Glomerular visceral epithelial cell (primary cell): Measurements from ENCODE around the gene P2RX7.
A peak's percentile ranks its signal among the peaks of the same experiment; 100 is the strongest.
"Not testable (repeated sequence)": the region's sequence is repeated elsewhere in the genome, so short reads cannot be mapped to it uniquely, and the experiment has no call there.

Experiments used
- DNase-seq: peaks from one replicate; pipeline ENCODE4 v3.0.0-alpha.2; 2016; ENCODE audit errors: extremely low spot score

P2RX7 gene

DNA sequence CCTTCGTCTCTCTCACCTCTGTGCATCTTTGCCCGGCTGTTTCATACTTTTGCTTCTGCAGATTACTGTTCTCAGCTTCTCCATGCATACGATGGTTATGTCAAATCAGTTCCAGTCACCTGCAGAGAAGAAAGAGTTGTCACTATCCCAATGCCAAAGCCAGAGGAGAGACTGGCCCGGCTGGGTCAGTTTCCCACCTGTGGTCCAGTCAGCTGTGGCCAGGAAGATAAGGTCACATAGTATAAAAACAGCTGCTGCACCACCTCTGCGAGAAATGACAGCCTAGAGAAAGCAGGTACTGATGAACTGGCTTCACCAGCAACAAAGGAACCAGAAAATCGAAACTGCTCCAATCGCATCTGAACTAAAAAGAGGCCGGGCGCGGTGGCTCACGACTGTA is 70.8 kb downstream of the P2RX7 start:
- no peak for DNase-seq

DNA sequence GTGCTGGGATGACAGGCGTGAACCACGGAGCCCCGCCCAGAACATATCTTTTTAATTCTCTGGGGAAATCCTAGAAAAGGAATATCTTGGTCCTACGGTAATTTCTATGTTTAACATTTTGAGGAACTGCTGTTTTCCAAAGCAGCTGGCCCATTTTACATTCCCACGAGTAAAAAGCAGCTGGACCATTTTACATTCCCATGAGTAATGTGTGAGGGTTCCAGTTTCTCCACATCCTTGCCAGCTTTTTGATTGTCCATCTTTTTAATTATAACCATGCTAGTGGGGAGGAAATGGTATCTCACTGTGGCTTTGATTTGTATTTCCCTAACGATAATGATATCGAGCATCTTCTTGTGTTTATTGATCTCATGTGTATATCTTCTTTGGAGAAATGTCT is 72.8 kb downstream of the P2RX7 start:
- no peak for DNase-seq

DNA sequence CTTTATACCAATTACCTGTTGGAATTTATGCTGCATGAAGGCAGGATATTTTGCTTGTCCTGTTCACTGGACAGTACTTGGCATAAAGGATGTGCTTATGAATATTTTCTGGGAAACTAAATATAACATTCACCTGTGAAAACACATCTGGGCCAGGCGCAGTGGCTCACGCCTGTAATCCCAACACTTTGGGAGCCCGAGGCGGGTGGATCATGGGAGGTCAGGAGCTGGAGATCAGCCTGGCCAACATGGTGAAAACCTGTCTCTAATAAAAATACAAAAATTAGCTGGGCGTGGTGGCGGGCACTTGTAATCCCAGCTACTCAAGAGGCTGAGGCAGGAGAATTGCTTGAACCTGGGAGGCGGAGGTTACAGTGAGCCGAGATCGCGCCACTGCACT is 75.9 kb downstream of the P2RX7 start:
- not testable (repeated sequence) for DNase-seq

DNA sequence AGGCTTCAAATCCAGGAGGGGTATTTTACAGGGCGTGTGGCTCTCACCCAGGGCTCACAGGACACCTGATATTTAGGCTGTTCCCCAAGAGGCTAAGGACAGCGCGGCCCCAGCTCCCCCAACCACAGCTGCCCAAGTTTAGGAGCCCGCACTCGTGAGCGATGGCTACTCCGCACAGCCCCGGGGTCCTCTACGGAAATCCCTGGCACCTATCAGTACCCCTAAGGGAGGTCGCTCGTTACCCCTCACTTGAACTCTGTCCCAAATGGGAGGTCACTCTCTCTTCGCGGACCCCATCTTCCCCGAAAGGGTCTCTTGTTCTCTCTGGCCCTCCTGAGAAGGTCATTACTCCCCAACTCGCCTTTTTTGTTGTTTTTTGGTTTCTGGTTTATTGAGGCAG is 76.5 kb downstream of the P2RX7 start:
- no peak for DNase-seq

DNA sequence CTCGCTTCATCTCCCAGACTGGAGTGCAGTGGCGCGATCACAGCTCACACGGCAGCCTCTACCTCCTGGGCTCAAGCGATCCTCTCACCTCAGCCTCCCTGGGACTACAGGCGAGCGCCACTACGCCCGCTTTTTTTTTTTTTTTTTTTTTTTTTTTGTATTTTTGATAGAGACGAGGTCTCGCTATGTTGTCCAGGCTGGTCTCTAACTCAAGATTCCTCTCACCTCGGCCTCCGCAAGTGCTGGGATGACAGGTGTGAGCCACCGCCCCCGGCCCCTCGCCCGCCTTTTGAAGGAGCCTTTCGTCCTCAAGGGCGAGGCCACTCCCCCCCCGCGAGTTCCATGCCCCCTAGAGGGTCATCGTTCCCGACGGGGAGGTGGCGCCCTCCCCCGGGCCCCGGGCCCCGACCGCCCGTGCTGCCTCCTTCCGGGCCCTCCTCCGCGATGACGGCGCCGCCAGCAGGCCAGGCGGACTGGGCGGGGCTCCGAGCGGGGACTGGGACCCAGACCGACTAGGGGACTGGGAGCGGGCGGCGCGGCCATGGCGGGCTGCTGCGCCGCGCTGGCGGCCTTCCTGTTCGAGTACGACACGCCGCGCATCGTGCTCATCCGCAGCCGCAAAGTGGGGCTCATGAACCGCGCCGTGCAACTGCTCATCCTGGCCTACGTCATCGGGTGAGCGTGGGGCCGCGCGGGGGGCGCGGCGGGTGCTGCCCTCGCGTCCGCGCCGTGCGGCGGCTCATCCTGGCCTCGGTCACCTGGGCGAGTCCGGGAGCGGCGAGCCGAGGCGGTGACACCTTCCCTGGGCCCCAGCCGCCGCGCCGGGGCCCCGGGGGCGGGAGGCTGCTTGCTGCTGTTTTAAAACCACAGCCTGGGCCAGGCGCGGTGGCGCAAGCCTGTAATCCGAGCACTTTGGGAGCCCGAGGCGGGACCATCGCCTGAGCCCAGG is 77.2 kb downstream of the P2RX7 start, which contains the start of gene P2RX4:
Gene P2RX4 (plus strand): TSS at position 506 of the 949 bp plus-strand sequence. CDS start 36 bp downstream, at position 542.
- peak; percentile 77 for DNase-seq

DNA sequence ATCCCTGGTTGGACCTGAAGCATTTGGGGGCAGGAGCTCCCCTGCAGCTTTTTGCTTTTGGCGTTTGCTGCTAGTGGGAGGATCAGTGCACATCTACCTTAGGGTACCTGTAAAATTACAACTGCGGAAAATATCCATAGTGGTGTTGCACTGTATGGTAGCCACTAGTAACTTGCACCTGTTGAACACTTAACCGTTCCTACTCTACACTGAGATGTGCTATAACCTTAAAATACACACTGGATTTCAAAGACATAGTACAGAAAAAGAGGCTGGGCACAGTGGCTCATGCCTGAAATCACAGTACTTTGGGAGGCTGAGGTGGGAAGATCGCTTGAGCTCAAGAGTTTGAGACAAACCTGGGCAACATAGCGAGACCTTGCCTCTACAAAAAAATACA is 80.2 kb downstream of the P2RX7 start:
- DNase-seq = no peak

DNA sequence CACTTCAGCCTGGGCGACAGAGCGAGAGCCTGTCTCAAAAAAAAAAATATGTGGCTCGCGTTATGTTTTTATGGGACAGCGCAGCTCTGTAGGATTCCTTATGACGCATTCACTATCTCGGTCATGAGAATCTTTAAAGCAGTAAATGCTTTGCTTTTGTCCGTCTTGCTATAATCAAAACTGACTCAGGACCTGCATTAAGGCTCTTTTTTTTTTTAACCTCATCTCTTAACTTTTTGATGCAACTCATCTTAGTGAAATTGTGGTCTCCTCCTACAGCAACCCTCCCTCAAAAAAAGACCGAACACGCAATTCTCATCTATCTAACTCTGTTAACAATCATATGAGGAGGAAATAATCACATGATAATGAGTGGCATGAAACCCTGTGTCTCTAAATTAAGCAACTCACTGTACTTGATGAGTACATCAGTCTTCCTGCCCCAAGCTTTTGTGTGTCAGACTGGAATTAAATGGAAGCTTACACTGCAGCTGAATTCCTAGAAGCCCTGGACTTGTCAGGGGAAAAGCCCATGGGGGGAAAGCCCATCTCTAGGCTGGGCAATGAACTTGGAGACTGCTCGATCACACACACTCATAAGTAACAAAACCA is 81.6 kb downstream of the P2RX7 start:
- peak; percentile 30 for DNase-seq

DNA sequence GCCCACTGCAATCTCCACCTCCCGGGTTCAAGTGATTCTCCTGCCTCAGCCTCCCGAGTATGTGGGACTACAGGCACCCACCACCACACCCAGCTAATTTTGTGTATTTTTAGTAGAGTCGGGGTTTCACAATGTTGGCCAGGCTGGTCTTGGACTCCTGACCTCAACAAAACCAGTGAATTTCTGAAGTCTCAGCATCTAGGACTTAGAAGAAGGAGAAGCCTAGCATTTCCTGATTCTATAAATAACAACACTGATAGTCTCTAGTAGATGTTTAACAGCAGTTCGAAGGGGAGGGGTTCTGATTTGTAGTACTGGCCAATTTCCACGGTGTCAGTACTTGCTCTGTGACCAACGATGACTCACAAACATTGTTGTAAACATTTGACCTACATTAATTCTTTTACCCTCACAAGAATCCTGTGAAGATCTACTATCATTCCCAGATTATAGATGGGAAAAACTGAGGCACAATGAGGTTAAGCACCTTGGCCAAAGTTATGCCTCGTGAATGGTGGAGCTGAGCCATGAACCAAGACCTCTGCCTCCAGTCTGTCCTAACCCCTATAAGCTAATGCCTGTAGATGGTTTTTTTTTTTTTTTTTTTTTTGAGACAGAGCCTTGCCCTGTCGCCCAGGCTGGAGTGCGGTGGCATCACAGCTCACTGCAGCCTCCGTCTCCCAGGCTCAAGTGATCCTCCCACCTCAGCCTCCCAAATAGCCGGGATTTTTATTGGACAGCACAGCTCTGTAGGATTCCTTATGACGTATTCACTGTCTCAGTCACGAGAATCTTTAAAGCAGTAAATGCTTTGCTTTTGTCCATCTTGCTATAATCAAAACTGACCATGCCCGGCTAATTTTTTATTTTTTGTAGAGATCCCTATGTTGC is 82.4 kb downstream of the P2RX7 start:
- DNase-seq = peak; percentile 78

DNA sequence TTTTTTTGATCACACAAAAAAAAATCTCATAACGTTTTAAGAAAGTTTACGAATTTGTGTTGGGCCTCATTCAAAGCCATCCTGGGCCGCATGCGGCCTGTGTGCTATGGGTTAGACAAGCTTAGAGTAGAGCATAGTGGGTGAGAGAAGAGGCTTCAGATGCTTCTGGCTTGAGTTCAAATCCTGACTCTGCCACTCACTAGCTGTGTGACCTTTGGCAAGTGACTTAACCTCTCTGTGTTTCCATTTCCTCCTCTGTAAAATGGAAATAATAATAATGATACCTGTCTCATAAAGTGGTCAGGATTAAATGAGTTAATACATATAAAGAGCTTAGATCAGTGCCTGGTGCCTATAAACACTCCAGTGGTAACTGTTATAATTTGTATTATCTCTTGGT is 83.4 kb downstream of the P2RX7 start:
- DNase-seq = no peak

DNA sequence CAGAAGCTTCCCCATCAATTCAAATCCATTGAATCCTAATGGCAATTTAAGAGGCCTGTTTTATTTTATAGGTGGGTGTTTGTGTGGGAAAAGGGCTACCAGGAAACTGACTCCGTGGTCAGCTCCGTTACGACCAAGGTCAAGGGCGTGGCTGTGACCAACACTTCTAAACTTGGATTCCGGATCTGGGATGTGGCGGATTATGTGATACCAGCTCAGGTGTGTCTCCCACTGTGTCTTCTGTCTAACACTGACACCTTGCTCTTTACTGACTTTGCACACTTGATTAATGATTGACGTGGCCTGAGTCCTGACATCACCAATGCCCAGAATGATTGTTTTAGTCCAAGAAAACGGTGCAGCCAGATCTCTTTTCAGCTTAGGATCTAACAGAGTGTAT is 84.4 kb downstream of the P2RX7 start:
- DNase-seq = no peak

DNA sequence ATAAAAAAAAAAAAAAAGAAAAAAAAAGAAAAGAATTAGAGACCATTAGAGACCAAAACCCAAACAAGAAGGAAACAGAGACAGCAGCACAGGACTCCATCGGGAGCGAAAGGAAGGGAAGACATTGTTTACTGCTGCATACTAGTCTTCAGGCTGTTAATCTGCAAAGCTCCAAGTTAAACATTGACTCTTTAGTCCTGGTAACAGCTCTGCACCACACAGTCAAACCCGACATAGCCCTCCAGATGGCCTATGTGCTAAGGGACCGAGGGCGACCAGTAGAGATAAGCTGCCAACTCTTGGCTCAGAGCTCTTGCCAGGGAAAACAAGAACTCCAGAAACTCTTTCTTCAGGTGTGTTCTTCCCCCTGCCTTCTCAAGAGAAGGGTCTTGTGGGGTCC is 85.1 kb downstream of the P2RX7 start:
- no peak for DNase-seq

DNA sequence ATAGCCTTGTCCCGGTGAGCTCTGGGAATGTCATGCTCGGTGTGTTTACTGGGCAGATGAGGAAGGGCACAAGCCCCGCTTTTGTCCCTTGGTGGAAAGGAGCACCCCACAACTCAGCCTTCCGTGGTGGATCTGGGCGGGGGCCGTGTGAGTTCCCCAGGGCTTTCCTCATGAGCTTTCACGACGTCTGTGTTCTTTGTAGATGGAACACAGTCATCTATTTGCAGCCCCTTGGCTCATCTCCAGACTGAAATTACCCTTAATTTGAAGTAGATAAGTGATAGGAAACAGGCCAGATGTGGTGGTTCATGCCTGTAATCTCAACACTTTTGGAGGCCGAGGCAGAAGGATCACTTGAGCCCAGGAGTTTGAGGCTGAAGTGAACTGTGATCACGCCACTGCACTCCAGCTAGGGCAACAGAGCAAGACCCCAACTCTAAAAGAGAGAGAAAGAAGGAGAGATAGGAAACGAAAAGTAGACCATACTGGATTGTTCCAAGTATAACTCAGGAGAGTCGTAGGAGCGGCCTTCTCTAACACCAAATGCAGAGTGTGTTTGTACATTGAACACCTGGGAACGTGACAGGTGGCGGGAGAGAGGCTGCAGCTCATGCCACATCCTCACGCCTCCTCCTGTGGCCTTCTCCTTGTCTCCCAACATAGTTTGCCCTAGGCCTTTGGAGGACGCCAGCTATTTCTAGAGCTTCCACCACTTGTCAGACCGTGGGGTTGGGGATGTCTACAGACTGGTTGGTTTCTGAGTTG is 86.1 kb downstream of the P2RX7 start:
- DNase-seq = no peak

DNA sequence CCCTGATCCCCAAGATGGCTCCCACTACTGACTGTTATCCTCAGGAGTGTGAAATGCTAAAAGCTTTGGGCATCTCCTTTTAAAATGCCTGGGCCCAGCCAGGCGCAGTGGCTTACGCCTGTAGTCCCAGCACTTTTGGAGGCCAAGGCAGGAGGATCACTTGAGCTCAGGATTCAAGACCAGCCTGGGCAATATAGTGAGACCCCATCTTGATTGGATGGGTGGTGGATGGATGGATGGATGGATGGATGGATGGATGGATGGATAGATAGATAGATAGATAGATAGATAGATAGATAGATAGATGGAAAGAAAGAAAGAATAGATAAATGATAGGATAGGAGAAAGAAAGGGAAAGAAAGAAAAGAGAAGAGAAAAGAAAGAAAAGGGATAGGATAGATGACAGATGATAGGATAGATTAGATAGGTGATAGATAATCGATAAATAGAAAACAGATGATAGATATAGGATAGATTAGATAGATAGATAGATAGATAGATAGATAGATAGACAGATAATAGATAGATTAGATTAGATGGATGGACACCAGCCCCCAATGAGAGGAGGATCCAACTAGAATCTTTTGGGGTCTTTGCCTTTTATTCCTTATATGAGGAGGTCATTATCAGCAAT is 86.8 kb downstream of the P2RX7 start:
- no peak for DNase-seq

DNA sequence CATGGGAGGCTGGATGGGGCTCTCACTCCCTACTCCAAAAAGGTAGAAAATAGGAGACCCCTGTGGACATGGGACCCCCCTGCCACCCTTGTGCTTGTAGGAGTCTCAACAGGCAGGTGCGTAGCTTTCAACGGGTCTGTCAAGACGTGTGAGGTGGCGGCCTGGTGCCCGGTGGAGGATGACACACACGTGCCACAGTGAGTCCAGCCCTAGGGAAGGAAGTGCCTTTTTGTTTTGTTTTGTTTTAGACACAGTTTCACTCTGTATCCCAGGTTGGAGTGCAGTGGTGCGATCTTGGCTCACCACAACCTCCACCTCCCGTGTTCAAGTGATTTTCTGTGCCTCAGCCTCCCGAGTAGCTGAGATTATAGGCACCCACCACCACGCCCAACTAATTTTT is 90.2 kb downstream of the P2RX7 start:
- no peak for DNase-seq

DNA sequence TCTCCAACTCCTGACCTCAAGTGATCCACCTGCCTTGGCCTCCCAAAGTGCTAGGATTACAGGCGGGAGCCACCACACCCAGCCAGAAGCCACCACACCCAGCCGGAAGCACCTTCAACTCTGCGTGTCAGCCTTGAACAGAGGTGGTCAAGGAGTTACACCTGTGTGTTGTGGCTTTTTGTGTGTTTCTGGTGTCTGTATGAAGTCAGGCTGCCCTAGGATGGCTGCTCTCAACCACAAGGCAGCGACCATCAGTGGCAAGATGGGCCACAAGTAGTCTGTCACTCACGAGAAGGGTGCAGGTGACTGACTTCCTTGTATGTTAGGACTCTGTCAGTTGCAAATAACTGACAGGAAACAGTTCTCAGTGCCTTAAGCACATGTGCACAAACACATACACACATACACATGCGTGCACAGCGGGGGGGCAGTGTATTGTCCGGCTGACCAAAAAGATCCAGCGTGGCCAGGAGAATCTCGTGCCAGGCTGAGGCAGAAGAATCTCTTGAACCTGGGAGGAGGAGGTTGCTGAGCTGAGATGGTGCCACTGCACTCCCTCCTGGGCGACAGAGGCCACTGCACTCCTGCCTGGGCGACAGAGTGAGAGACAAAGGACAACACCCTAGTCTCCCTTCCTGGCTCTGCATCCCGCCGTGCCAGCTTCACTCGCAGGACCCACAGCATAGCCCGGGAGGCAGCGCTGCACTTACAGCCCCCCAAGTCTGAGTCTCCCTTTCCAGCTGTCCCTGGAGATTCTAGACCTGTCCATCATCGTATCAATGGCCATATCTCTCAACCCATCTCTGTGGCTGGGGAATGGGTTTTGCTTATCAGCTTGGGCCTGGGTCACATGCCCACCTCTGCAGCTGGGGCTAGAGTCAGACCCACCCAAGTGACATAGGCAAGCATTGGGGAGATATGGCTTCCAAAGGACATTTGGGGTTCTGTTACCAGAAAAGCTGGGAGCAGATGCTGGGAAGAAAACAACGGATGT is 90.9 kb downstream of the P2RX7 start:
- DNase-seq = no peak

DNA sequence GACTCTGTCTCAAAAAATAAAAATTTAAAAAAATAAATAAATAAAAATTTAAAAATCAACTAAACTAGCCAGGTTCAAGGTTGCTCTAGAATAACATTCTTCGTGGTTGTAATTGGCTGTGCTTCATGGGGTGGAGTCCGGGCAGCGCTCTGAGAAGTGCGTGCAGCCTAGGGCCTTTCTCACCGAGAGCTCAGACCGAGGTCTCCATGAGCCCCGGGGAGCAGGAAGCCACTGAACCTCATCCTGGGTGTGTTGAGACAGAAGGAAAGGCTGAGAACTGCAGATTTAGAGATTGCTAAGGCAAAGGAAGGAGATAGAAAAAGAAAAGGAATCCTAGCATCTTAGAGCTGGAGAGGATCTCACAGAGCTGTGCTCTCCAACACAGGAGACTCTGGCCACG is 91.9 kb downstream of the P2RX7 start:
- no peak for DNase-seq

DNA sequence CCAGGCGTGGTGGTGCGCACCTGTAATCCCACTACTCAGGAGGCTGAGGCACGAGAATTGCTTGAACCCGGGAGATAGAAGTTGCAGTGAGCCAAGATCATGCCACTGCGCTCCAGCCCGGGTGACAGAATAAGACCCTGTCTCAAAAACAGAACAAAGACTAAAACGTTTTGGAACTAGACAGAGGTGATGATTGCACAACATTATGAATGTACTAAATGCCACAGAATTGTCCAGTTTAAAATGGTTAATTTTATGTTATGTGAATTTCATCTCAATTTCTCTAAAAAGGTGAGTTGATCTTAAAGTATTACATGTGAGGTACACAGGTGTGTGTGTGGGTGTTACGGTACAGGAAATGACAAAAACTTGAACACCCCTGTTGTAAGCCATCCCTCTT is 93.7 kb downstream of the P2RX7 start:
- DNase-seq = no peak

DNA sequence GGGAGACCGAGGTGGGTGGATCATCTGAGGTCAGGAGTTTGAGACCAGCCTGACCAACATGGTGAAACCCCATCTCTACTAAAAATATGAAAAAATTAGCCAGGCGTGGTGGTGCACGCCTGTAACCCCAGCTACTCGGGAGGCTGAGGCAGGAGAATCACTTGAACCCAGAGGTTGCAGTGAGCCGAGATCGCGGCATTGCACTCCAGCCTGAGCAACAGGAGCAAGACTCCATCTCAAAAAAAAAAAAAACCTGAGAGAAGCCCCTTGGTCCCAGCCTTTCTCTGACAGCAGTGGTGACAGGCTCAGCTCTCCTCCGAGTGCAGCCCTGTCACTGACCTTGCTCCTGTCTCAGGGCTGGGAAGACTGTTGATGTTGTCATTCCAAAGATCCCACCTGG is 94.2 kb downstream of the P2RX7 start:
- not testable (repeated sequence) for DNase-seq

DNA sequence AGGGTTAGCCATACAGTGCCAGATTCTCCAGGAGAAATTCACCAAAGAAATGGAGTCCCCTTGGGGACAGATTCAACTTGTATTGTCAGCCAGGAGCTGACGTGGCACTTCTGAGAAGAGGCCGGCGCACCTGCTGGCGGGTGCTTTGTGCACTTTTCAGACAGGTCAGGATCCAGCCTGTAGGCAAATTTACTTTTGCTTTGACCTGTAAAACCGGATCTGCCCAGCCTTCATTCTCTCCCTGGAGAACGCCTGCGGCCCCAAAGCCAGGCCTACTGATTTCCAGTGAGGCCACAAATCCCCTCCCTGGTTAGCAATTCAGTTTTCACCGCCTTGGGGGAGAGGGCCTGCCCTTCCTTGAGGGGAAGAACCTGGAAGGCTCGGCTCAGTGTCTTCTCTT is 94.6 kb downstream of the P2RX7 start:
- DNase-seq = no peak
